Germinal center (tissue), 1 donor: ENCODE results near the gene ETV7.
"Not testable (repeated sequence)": the region's sequence is repeated elsewhere in the genome, so short reads cannot be mapped to it uniquely, and the experiment has no call there.

Source experiments
- DNase-seq: peaks from one replicate; pipeline ENCODE4 v3.0.0; 2012; ENCODE audit warnings: mixed read lengths, low spot score

ETV7 gene

DNA sequence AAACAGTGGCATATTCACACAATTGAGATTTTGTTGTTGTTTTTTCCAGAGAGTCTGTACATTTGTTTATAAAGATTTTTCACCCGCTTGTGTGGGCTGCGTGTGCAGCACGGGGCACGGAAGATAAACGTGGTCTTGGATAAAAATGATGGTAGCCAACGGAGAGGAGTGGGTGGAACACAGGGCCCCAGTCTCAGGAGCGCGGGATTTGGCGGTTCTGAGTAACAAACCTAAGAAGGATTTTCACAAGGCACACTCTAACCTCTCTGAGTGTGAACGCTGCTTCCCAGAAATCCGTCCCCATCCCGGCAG, 47.2 kb downstream of the ETV7 start:
- DNase-seq: no peak

DNA sequence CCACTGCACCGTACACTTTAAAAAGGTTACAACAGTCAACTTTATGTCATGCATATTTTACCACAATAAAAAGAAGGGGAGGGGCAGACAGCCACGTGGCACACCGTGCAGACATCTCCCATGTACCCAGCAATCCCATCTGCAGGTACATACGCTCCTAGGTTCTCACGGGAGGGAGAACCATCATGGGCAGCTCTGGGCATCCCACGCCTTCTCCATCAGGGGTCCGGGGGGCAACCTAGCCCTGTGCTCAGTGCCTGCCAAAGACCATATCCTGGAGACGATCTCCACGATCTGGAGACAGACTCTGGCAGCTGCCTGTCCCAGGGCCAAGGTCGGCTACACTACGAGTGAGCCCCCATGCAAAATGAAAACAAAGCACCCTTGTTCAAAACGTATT, 48.3 kb downstream of the ETV7 start:
- no peak for DNase-seq

DNA sequence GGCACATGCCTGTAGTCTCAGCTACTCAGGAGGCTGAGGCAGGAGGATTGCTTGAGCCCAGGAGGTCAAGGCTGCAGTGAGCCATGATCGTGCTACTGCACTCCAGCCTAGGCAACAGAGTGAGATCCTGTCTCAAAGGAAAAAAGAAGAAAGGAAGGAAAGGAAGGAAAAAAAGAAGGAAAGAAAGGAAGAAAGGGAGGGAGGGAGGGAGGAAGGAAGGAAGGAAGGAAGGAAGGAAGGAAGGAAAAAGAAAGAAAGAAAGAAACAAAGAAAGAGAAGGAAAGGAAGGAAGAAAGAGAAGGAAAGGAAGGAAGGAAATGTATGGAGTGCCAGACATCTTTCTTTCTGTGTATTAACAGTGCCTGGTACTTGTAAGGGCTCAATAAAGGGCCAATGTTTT, 49.2 kb downstream of the ETV7 start:
- not testable (repeated sequence) for DNase-seq

- no peak for DNase-seq
Measured at GRCh38 chr6:36337814-36338213, 49.7 kb downstream of the ETV7 start.

DNA sequence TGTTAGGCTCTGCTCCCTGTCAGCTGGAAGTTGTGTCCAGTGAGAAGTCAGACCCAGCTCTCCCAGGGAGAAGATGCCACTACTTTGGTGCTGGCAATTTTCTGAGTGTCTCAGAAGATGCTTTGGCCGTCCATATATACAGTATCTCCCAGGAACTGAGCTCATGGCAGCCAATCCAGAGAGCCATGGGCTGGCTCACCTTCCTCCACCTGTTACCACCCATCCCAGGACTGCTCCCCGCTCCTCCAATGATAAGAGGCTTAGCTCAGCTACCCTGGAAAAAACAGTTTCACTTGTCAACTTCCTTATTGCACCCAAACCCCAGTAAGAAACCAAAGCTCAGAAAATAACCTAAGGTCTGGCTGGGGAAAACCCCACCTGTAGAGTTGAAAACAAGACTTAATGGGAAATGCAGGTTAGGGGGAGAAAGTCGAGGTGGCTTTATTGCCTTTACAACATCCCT, 50.7 kb downstream of the ETV7 start, which contains the start of gene BNIP5:
Gene BNIP5, minus strand, starts transcription at position 110 of the 463 bp plus-strand sequence. CDS start 6,198 bp downstream, outside the sequence.
- no peak for DNase-seq

GRCh38 chr6:36336208-36336710, 51.2 kb downstream of the ETV7 start:
- no peak for DNase-seq

DNA sequence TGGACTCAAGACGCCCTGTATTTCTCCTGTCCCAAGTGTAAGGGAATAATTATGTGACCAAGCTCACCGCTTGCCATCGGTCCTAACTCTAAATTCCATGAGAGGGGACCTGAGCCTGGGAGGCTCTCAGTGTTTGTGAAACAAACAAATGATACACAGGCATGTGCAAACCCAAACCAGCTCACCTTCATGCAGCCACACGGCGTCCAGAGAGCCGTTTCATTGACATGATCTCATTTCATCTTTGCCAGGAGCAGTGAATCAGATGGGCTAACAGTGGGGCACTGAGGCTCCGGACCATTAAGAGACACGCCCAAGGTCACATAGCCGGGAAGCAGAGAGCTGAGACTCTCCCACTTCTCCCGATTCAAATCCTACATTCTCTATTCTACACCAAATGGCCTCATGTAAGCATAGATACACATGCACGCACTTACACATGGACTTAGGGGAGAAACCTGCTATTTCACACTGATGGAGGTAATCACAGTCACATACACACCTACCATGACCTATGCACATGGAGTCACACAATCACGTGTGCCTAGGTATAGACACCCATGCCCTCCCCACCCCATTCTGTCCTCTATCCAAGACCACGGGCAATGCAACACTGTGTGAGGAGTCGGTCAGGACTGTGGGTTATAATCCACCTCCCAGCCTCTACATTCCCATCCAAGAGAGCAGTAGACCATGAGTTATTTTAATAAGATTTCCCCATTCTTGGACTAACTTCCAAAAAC, 51.8 kb downstream of the ETV7 start:
- no peak for DNase-seq

- DNase-seq: no peak
Measured at GRCh38 chr6:36334832-36335459, 52.5 kb downstream of the ETV7 start.

GRCh38 chr6:36333931-36334725, 53.3 kb downstream of the ETV7 start:
- DNase-seq: no peak

- no peak for DNase-seq
Measured at GRCh38 chr6:36333171-36333895, 54.1 kb downstream of the ETV7 start.

- DNase-seq: no peak
Measured at GRCh38 chr6:36331381-36331780, 56.1 kb downstream of the ETV7 start.

DNA sequence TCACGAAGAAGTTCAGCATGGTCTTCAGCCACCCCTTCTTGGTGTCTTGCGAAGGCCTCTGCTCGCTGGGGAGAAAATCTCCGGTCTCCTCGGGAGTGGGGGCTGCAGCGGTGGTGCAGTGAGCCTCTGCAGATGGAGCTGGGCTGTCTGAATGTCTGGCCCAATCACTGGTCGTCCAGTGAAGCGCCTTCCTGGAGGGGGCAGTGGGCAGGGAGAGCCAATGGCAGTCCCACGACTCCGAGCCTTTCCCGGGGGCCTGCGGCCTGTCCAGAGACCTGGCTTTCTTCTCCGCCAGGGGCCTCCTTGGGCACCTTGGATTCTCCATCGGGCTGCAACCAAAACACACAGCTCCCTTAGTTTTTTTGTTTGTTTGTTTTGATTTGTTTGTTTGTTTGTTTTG, 57.1 kb downstream of the ETV7 start:
- DNase-seq: no peak

DNA sequence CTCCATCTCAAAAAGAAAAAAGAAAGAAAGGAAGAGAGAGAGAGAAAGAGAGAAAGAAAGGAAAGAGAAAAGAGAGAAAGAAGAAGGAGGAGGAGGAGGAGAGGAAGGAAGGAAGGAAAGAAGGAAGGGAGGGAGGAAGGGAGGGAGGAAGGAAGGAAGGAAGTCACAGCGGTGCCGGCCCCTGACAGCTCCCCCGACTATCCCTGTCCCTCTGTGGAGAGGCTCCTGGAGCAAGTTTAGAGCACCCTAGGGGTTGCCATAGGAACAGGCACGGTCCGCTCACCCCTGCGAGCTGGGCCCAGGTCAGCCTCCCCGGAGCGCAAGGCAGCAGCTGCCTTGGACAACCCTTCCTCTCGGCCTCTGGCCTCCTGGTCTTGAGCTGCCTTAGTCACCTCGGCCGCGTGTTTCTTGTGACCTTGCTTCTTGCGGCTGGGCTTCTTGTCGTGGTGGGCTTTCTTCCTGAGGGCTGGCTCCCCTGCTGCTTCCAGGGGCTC, 57.6 kb downstream of the ETV7 start:
- DNase-seq: no peak

- no peak for DNase-seq
Measured at GRCh38 chr6:36328600-36328999, 58.9 kb downstream of the ETV7 start.

GRCh38 chr6:36327919-36328236, 59.6 kb downstream of the ETV7 start:
- no peak for DNase-seq

- DNase-seq: no peak
Measured at GRCh38 chr6:36327226-36327918, 60.1 kb downstream of the ETV7 start.

DNA sequence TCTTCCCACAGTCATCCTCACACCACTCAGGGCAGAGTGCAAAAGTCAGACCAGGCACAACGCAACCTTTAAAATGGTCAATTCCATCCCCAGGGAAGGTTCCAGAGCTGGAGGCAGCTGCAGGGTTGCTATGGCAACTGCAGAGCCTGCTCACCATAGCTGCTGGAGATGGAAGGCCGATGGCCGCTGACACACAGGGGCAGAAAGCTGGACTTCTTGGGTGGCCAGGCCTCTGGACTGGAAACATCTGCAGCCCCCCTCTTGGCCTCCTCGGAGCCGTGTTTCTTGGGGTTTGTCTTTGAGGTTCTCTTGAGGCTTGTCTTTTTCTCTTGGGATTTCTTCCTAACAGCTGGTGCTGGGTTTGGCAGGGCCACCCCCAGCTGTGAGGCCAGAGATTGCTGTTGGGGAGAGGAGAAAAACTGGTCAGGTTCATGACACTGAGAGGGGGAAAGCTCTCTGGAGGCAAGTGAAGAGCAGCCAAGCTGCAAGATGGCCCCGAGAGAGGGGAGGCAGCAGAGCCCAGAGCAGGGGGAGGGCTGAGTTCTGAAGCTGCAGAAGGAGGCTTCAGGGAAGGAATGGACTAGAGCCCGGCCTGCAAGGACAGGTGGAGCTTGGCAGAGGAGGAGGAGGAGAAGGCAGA, 61.0 kb downstream of the ETV7 start:
- DNase-seq: no peak

DNA sequence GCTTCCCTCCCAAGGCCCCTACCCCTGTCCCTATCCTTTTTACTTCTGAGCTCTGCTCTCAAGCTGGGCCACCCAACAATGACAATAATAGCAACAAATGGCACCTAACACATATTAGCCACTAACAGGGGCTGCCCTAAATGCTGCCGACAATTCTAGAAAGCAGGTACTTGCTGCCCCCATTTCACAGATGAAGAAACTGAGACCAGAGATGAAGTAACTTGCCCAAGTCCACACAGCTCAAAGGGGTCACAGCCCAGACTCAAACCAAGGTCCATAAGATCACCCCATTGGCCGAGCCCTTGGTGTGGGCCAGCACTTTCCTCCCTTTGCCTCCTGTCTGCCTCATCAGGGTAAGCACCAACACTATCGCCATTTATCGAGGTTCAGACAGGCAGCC, 62.8 kb downstream of the ETV7 start:
- no peak for DNase-seq

- no peak for DNase-seq
Measured at GRCh38 chr6:36324191-36324590, 63.3 kb downstream of the ETV7 start.

- DNase-seq: no peak
Measured at GRCh38 chr6:36323062-36323461, 64.4 kb downstream of the ETV7 start.

- no peak for DNase-seq
Measured at GRCh38 chr6:36322591-36322990, 64.9 kb downstream of the ETV7 start.
